HEK293 (cell line): Measurements from ENCODE around the gene SLC35G2.

Experiments
- GLI2 ChIP-seq: fragments of 450-650 bp; formaldehyde crosslinking; IDR thresholded peaks from 2 replicates; pipeline ENCODE4; 2017; ENCODE audit warnings: missing biosample characterization, missing genetic modification characterization, low read depth, borderline replicate concordance
- HOXC10 ChIP-seq: sonication (generic); formaldehyde crosslinking; IDR thresholded peaks from 2 replicates; pipeline ENCODE4 v1.8.1; 2023; ENCODE audit warnings: mild to moderate bottlenecking, missing genetic modification reagents
- HOXD13 ChIP-seq: sonication (generic); formaldehyde crosslinking; IDR thresholded peaks from 2 replicates; pipeline ENCODE4 v1.8.0; 2022; ENCODE audit warnings: missing genetic modification reagents, borderline replicate concordance
- PRDM1 ChIP-seq: fragments of 450-650 bp; formaldehyde crosslinking; IDR thresholded peaks from 2 replicates; pipeline ENCODE4; 2016; ENCODE audit warnings: missing biosample characterization, missing genetic modification characterization
- SCRT2 ChIP-seq: fragments of 450-650 bp; formaldehyde crosslinking; IDR thresholded peaks from 2 replicates; pipeline ENCODE4 v1.5.1; 2016; ENCODE audit warnings: missing biosample characterization, missing genetic modification characterization
- SP2 ChIP-seq: fragments of 450-650 bp; formaldehyde crosslinking; IDR thresholded peaks from 2 replicates; pipeline ENCODE4 v1.5.1; 2016; ENCODE audit warnings: missing biosample characterization, missing genetic modification characterization
- ZBTB20 ChIP-seq: fragments of 450-650 bp; formaldehyde crosslinking; IDR thresholded peaks from 2 replicates; pipeline ENCODE4 v1.5.1; 2016; ENCODE audit warnings: missing biosample characterization, missing genetic modification characterization
- ZBTB8A ChIP-seq: fragments of 450-650 bp; formaldehyde crosslinking; IDR thresholded peaks from 2 replicates; pipeline ENCODE4 v1.5.1; 2016; ENCODE audit warnings: missing biosample characterization, missing genetic modification characterization
- ZNF121 ChIP-seq: fragments of 450-650 bp; formaldehyde crosslinking; IDR thresholded peaks from 2 replicates; pipeline ENCODE4 v1.5.1; 2016; ENCODE audit warnings: missing biosample characterization, missing genetic modification characterization
- ZNF175 ChIP-seq: fragments of 450-650 bp; formaldehyde crosslinking; IDR thresholded peaks from 2 replicates; pipeline ENCODE4 v1.5.1; 2016; ENCODE audit warnings: missing biosample characterization, missing genetic modification characterization
- ZNF214 ChIP-seq: fragments of 450-650 bp; formaldehyde crosslinking; IDR thresholded peaks from 2 replicates; pipeline ENCODE4 v1.5.1; 2017; ENCODE audit warnings: missing biosample characterization, mild to moderate bottlenecking, missing genetic modification characterization, borderline replicate concordance
- ZNF302 ChIP-seq: fragments of 450-650 bp; formaldehyde crosslinking; IDR thresholded peaks from 2 replicates; pipeline ENCODE4 v1.5.1; 2016; ENCODE audit warnings: missing biosample characterization, missing genetic modification characterization, low read depth
- ZNF558 ChIP-seq: fragments of 450-650 bp; formaldehyde crosslinking; IDR thresholded peaks from 2 replicates; pipeline ENCODE4 v1.5.1; 2016; ENCODE audit warnings: missing biosample characterization, missing genetic modification characterization
- ZNF658 ChIP-seq: fragments of 450-650 bp; formaldehyde crosslinking; IDR thresholded peaks from 2 replicates; pipeline ENCODE4; 2016; ENCODE audit warnings: missing biosample characterization, missing genetic modification characterization
- ZNF76 ChIP-seq: fragments of 450-650 bp; formaldehyde crosslinking; IDR thresholded peaks from 2 replicates; pipeline ENCODE4; 2016; ENCODE audit warnings: low read depth, missing biosample characterization, missing genetic modification characterization, borderline replicate concordance
- TF ChIP-seq, protein P1 (sequence below): fragments of 450-650 bp; formaldehyde crosslinking; conservative IDR thresholded peaks from 2 replicates; pipeline ENCODE4 v1.5.1; 2016; ENCODE audit warnings: low read depth, missing biosample characterization, missing genetic modification characterization
- TF ChIP-seq, protein P2 (sequence below): fragments of 450-650 bp; formaldehyde crosslinking; IDR thresholded peaks from 2 replicates; pipeline ENCODE4 v1.5.1; 2016; ENCODE audit warnings: missing biosample characterization, missing genetic modification characterization
- TF ChIP-seq, protein P3 (sequence below): fragments of 450-650 bp; formaldehyde crosslinking; IDR thresholded peaks from 2 replicates; pipeline ENCODE4 v1.5.1; 2016; ENCODE audit warnings: missing biosample characterization, missing genetic modification characterization
- TF ChIP-seq, protein P4 (sequence below): fragments of 450-650 bp; formaldehyde crosslinking; IDR thresholded peaks from 2 replicates; pipeline ENCODE4 v1.5.1; 2017; ENCODE audit warnings: missing biosample characterization, missing genetic modification characterization
- TF ChIP-seq, protein P5 (sequence below): fragments of 450-650 bp; IDR thresholded peaks from 2 replicates; pipeline ENCODE4 v1.5.1; 2018; ENCODE audit warnings: missing biosample characterization, missing genetic modification characterization

The SLC35G2 gene

DNA sequence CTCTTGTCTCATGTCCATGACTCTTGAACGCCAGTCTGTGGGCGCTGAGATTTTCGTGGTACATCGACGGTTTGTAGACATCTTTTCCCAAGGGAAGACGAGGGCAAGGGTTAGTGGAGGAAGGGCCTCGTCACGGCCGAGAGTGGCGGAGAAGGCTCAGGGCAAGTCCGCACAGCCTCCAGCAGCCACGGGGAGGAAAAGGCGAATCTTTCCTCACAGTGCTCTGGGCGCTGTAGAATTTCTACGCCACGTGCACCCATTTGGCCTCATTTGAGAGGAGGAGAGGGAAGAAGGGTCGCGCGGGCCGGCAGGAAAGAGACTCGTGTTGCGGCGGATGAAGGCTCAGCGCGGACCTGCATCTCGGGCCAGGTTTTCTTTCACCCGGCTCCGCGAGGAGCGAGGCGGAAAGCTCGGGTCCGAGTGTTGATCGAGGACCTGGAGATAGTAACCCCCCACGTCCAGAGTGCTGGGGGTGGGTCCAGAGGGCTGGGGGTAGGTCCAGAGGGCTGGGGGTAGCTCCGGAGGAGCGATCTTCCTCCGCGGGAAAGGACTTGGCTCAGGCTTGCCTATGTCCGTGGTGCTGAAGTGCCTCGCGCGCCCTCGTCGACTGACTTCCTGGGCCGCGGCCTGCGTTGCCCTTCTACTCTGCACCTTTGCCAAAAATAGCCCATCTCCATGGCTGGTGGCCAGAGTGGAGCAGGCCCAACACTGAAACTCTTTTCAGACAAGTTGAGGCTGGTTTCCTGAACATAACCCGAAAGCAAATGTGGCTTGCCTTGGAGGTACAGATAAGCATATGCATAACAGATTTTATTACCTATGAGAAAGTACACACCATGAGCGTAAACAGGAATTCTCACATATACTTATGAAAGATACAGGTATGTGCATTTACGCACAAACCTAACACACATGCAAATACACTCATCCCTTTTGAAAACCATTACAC lies 1.1 kb downstream of the SLC35G2 start (continued):
- TF ChIP-seq, protein P1, sequence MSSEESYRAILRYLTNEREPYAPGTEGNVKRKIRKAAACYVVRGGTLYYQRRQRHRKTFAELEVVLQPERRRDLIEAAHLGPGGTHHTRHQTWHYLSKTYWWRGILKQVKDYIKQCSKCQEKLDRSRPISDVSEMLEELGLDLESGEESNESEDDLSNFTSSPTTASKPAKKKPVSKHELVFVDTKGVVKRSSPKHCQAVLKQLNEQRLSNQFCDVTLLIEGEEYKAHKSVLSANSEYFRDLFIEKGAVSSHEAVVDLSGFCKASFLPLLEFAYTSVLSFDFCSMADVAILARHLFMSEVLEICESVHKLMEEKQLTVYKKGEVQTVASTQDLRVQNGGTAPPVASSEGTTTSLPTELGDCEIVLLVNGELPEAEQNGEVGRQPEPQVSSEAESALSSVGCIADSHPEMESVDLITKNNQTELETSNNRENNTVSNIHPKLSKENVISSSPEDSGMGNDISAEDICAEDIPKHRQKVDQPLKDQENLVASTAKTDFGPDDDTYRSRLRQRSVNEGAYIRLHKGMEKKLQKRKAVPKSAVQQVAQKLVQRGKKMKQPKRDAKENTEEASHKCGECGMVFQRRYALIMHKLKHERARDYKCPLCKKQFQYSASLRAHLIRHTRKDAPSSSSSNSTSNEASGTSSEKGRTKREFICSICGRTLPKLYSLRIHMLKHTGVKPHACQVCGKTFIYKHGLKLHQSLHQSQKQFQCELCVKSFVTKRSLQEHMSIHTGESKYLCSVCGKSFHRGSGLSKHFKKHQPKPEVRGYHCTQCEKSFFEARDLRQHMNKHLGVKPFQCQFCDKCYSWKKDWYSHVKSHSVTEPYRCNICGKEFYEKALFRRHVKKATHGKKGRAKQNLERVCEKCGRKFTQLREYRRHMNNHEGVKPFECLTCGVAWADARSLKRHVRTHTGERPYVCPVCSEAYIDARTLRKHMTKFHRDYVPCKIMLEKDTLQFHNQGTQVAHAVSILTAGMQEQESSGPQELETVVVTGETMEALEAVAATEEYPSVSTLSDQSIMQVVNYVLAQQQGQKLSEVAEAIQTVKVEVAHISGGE (tag by site-specific recombination) = peak; percentile 52; the same call in 1 of the 2 replicates
- TF ChIP-seq HOXD13 (no peak), SP2 (tag by site-specific recombination) (peak; percentile 46), SCRT2 (tag by site-specific recombination) (no peak), ZBTB8A (tag by site-specific recombination) (peak; percentile 86), HOXC10 (CRISPR knock-in tag) (no peak), ZBTB20 (tag by site-specific recombination) (peak; percentile 44; the same call in 1 of the 2 replicates), GLI2 (tag by site-specific recombination) (no peak), ZNF214 (tag by site-specific recombination) (no peak), ZNF302 (tag by site-specific recombination) (no peak), ZNF658 (tag by site-specific recombination) (no peak), ZNF121 (tag by site-specific recombination) (no peak), ZNF558 (tag by site-specific recombination) (no peak), ZNF175 (tag by site-specific recombination) (no peak), ZNF76 (tag by site-specific recombination) (no peak), PRDM1 (tag by site-specific recombination) (no peak)
- TF ChIP-seq, protein P2, sequence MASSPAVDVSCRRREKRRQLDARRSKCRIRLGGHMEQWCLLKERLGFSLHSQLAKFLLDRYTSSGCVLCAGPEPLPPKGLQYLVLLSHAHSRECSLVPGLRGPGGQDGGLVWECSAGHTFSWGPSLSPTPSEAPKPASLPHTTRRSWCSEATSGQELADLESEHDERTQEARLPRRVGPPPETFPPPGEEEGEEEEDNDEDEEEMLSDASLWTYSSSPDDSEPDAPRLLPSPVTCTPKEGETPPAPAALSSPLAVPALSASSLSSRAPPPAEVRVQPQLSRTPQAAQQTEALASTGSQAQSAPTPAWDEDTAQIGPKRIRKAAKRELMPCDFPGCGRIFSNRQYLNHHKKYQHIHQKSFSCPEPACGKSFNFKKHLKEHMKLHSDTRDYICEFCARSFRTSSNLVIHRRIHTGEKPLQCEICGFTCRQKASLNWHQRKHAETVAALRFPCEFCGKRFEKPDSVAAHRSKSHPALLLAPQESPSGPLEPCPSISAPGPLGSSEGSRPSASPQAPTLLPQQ = 0 out of 2 replicates have a peak, but pooled peaks have one; percentile 26
- TF ChIP-seq, protein P3, sequence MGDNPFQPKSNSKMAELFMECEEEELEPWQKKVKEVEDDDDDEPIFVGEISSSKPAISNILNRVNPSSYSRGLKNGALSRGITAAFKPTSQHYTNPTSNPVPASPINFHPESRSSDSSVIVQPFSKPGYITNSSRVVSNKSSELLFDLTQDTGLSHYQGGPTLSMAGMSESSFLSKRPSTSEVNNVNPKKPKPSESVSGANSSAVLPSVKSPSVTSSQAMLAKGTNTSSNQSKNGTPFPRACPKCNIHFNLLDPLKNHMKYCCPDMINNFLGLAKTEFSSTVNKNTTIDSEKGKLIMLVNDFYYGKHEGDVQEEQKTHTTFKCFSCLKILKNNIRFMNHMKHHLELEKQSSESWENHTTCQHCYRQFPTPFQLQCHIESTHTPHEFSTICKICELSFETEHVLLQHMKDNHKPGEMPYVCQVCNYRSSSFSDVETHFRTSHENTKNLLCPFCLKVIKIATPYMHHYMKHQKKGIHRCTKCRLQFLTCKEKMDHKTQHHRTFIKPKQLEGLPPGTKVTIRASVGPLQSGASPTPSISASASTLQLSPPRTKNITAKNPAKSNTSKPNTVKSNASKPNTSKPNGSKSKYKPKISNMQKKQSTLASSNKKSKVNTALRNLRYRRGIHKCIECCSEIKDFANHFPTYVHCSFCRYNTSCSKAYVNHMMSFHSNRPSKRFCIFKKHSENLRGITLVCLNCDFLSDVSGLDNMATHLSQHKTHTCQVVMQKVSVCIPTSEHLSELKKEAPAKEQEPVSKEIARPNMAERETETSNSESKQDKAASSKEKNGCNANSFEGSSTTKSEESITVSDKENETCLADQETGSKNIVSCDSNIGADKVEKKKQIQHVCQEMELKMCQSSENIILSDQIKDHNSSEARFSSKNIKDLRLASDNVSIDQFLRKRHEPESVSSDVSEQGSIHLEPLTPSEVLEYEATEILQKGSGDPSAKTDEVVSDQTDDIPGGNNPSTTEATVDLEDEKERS (tag by site-specific recombination) = no peak
- TF ChIP-seq, protein P4, sequence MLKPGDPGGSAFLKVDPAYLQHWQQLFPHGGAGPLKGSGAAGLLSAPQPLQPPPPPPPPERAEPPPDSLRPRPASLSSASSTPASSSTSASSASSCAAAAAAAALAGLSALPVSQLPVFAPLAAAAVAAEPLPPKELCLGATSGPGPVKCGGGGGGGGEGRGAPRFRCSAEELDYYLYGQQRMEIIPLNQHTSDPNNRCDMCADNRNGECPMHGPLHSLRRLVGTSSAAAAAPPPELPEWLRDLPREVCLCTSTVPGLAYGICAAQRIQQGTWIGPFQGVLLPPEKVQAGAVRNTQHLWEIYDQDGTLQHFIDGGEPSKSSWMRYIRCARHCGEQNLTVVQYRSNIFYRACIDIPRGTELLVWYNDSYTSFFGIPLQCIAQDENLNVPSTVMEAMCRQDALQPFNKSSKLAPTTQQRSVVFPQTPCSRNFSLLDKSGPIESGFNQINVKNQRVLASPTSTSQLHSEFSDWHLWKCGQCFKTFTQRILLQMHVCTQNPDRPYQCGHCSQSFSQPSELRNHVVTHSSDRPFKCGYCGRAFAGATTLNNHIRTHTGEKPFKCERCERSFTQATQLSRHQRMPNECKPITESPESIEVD (tag by site-specific recombination) = no peak
- TF ChIP-seq, protein P5, sequence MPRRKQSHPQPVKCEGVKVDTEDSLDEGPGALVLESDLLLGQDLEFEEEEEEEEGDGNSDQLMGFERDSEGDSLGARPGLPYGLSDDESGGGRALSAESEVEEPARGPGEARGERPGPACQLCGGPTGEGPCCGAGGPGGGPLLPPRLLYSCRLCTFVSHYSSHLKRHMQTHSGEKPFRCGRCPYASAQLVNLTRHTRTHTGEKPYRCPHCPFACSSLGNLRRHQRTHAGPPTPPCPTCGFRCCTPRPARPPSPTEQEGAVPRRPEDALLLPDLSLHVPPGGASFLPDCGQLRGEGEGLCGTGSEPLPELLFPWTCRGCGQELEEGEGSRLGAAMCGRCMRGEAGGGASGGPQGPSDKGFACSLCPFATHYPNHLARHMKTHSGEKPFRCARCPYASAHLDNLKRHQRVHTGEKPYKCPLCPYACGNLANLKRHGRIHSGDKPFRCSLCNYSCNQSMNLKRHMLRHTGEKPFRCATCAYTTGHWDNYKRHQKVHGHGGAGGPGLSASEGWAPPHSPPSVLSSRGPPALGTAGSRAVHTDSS (tag by site-specific recombination) = no peak
